Mesangial cell (primary cell): ENCODE results near the gene SPRR5. TPM values are rescaled to one million over a fixed set of nuclear protein-coding genes. Genes with fewer than 3 reads are reported as not detected.

ENCODE experiments used
- total RNA-seq: library from RNA; depleted of rRNA; stranded (reverse); fragments of >200 nt; gene quantifications from 2 replicates; pipeline ENCODE4 v1.2.3, GENCODE V29; 2015

SPRR5 gene
- not detected in 2 replicates for total RNA-seq

DNA sequence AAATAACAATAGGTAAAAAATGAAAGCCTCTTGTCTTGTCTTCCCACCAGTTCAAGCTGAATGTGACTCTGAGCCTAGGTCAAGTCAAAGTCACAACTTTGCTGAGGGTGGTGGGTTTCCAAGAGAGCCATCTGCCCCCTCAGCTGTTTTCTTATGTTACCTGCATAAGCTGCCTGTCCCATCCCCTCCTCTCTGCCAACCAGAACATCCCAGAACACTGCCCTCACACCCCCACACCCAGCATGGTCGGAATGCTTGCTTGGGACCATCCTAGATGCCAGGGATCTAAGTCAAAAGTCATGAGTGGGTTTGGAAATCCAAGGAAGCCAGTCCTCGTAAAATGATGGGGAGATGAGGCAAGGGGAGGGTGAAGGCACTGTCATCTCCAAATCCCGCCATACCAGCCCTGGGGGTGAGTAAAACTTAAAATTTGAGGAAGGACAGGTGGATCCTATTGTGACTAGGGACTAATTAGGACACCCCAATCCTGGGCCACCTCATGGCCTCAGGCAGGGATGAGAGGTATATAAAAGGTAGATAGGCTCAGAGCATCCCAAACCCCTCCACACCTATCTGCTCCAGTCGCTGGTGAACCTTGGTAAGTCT lies at the start of gene SPRR5:
TSS of gene SPRR5 (plus strand) at position 556 of the 606 bp plus-strand sequence. CDS start 1,349 bp downstream, outside the sequence.

GRCh38 chr1:152907686-152908601 lies 39.1 kb upstream of the SPRR5 start, which contains the start of gene IVL:
IVL (plus strand) TSS chr1:152908546; CDS start chr1:152909798, 1,252 bp downstream.

DNA sequence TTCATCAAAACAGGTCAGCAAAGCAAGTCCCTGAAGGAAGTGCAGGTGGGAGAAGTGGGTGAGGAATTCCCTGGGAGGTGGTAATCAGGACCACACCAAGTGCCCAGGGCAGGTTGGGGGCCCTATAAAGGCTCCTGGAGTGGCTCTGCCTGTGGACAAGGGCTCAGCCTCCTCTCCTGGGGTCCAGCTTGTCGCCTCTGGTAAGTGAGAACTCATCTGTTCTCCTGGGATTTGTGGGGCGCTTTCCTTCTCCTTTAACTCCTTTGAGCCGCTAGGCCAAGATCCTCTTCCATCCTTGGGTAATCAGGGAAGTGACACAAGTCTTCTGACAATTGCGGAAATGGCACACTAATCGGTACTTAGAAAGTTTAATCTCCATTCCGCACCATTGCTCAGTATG lies 23.5 kb downstream of the SPRR5 start, which contains the start of gene SPRR4:
TSS of gene SPRR4 (plus strand) at position 154 of the 400 bp plus-strand sequence. CDS start 1,243 bp downstream, outside the sequence.

GRCh38 chr1:152983743-152984142 lies 36.7 kb downstream of the SPRR5 start, which contains the start of gene SPRR1A:
SPRR1A (plus strand) TSS chr1:152984081; CDS start chr1:152985231, 1,150 bp downstream.

Other genes starting within 250 kb of the SPRR5 start
- gene LCE2A, start 248.9 kb upstream of the SPRR5 start, total RNA-seq, result not detected in 2 replicates
- gene LCE4A, start 239.0 kb upstream of the SPRR5 start, total RNA-seq, result not detected in 2 replicates
- not detected in 2 replicates for gene KPRP, start 189.2 kb upstream of the SPRR5 start, total RNA-seq
- not detected in 2 replicates for gene LCE1F, start 172.1 kb upstream of the SPRR5 start, total RNA-seq
- not detected in 2 replicates for gene LCE1E, start 160.9 kb upstream of the SPRR5 start, total RNA-seq
- gene LCE1D, start 150.5 kb upstream of the SPRR5 start, total RNA-seq, result not detected in 2 replicates
- not detected in 2 replicates for gene LCE1C, start 140.6 kb upstream of the SPRR5 start, total RNA-seq
- gene LCE1B, start 135.2 kb upstream of the SPRR5 start, total RNA-seq, result not detected in 2 replicates
- gene LCE1A, start 119.7 kb upstream of the SPRR5 start, total RNA-seq, result not detected in 2 replicates
- gene LCE6A, start 104.3 kb upstream of the SPRR5 start, total RNA-seq, result not detected in 2 replicates
- not detected in 2 replicates for gene LCE7A, start 87.2 kb upstream of the SPRR5 start, total RNA-seq
- not detected in 2 replicates for gene SMCP, start 68.9 kb upstream of the SPRR5 start, total RNA-seq
- not detected in 2 replicates for gene IVL, start 38.7 kb upstream of the SPRR5 start, total RNA-seq
- not detected in 2 replicates for gene SPRR4, start 23.4 kb downstream of the SPRR5 start, total RNA-seq
- not detected in 2 replicates for gene SPRR1A, start 36.9 kb downstream of the SPRR5 start, total RNA-seq
- not detected in 2 replicates for gene SPRR3, start 54.5 kb downstream of the SPRR5 start, total RNA-seq
- gene SPRR1B, start 84.0 kb downstream of the SPRR5 start, total RNA-seq, result not detected in 2 replicates
- gene SPRR2D, start 93.9 kb downstream of the SPRR5 start, total RNA-seq, result not detected in 2 replicates
- not detected in 2 replicates for gene SPRR2A, start 110.3 kb downstream of the SPRR5 start, total RNA-seq
- gene SPRR2B, start 124.4 kb downstream of the SPRR5 start, total RNA-seq, result not detected in 2 replicates
- gene SPRR2E, start 147.3 kb downstream of the SPRR5 start, total RNA-seq, result not detected in 2 replicates
- not detected in 2 replicates for gene SPRR2F, start 166.3 kb downstream of the SPRR5 start, total RNA-seq
- not detected in 2 replicates for gene SPRR2G, start 203.7 kb downstream of the SPRR5 start, total RNA-seq